Fibroblast of lung (primary cell): Measurements from ENCODE around the gene UPP2.

ENCODE experiments used
- EZH2 ChIP-seq: IDR thresholded peaks from 2 replicates; pipeline ENCODE4 v1.5.1; 2012; ENCODE audit warnings: low read length, control low read depth, mild to moderate bottlenecking; ENCODE audit errors: missing control alignments
- TF ChIP-seq, protein P1 (sequence below), 2 donors: IDR thresholded peaks in 1 of 2; conservative IDR thresholded peaks in 1 of 2; 1 replicate in 1 of 2; 2 replicates in 1 of 2; pipeline ENCODE4 v1.5.1; 2011 to 2012; ENCODE audit warnings: low read length in 2 of 2, control low read depth in 1 of 2, inconsistent platforms in 1 of 2, low read depth in 1 of 2, mild to moderate bottlenecking in 1 of 2

DNA sequence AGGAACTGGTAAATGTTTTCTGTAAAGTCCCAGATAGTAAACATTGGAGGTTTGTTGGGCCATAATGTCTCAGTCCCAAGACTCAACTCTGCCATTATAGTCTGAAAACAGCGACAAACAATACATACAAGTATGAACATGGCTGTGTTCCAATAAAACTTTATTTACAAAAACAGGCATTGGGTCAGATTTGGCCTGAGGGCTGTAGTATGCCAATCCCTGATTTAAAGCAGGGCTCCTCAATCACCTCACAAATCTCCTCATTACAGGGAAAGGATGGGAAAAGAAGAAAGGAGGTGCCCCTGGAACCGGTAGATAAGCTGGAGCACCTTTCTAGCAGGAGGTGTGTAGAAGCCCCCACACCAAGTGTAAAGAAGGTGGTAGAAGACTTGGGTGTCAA, 48.9 kb upstream of the UPP2 start:
- TF ChIP-seq, protein P1, sequence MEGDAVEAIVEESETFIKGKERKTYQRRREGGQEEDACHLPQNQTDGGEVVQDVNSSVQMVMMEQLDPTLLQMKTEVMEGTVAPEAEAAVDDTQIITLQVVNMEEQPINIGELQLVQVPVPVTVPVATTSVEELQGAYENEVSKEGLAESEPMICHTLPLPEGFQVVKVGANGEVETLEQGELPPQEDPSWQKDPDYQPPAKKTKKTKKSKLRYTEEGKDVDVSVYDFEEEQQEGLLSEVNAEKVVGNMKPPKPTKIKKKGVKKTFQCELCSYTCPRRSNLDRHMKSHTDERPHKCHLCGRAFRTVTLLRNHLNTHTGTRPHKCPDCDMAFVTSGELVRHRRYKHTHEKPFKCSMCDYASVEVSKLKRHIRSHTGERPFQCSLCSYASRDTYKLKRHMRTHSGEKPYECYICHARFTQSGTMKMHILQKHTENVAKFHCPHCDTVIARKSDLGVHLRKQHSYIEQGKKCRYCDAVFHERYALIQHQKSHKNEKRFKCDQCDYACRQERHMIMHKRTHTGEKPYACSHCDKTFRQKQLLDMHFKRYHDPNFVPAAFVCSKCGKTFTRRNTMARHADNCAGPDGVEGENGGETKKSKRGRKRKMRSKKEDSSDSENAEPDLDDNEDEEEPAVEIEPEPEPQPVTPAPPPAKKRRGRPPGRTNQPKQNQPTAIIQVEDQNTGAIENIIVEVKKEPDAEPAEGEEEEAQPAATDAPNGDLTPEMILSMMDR (conservative IDR thresholded peaks at IDR 0.05 in 1 of 2, IDR thresholded peaks at IDR 0.05 in 1 of 2; ENCODE audit: low read depth in 1 of 2, low read length in 2 of 2): no peak
- no peak for TF ChIP-seq EZH2
